HG03196 (cell line): ENCODE data around the gene RPS2.
"Not testable (repeated sequence)": the region's sequence is repeated elsewhere in the genome, so short reads cannot be mapped to it uniquely, and the experiment has no call there.

Experiments
- ATAC-seq: cut with Tn5 transposase; IDR thresholded peaks from one replicate; pipeline ENCODE4 v1.9.1; 2021; ENCODE audit not compliant: unreplicated experiment

Gene RPS2

GRCh38 chr16:1964506-1965395, at the start of gene RPS2:
Gene RPS2, minus strand, starts transcription at chr16:1964826. Its CDS starts 201 bp downstream, at chr16:1964625.
- ATAC-seq = peak; percentile 74

- no peak for ATAC-seq
Measured at GRCh38 chr16:2013527-2013926, 48.9 kb upstream of the RPS2 start.

GRCh38 chr16:2011726-2012125, 47.1 kb upstream of the RPS2 start:
- not testable (repeated sequence) for ATAC-seq

GRCh38 chr16:2009791-2010510, 45.3 kb upstream of the RPS2 start, which contains the start of gene ZNF598:
Gene ZNF598, minus strand, starts transcription at chr16:2009821.
- peak; percentile 70 for ATAC-seq

- ATAC-seq = peak; percentile 38
Measured at GRCh38 chr16:2009164-2009711, 44.6 kb upstream of the RPS2 start.

GRCh38 chr16:2008631-2009163, 44.1 kb upstream of the RPS2 start:
- peak; percentile 1 for ATAC-seq

- ATAC-seq = no peak
Measured at GRCh38 chr16:2008009-2008526, 43.4 kb upstream of the RPS2 start.

- ATAC-seq = no peak
Measured at GRCh38 chr16:2007081-2007836, 42.6 kb upstream of the RPS2 start.

- no peak for ATAC-seq
Measured at GRCh38 chr16:2006317-2006716, 41.7 kb upstream of the RPS2 start.

GRCh38 chr16:2005646-2006045, 41.0 kb upstream of the RPS2 start:
- ATAC-seq = no peak

- no peak for ATAC-seq
Measured at GRCh38 chr16:2004795-2005517, 40.3 kb upstream of the RPS2 start.

GRCh38 chr16:2003827-2004641, 39.4 kb upstream of the RPS2 start:
- peak; percentile 45 for ATAC-seq

GRCh38 chr16:2003231-2003826, 38.7 kb upstream of the RPS2 start:
- ATAC-seq = no peak

- ATAC-seq = no peak
Measured at GRCh38 chr16:2002406-2003230, 38.0 kb upstream of the RPS2 start.

- ATAC-seq = no peak
Measured at GRCh38 chr16:2001456-2002355, 37.1 kb upstream of the RPS2 start.

GRCh38 chr16:2001035-2001434, 36.4 kb upstream of the RPS2 start:
- no peak for ATAC-seq
